K562 (cell line): Measurements from ENCODE around the gene SFPQ. TPM values are rescaled to one million over a fixed set of nuclear protein-coding genes. Genes with fewer than 3 reads are reported as not detected.

Source experiments
- ATAC-seq: fragments of 200-7000 bp; cut with Tn5 transposase; 3 replicates; pipeline ENCODE4 v1.9.1; 2020; ENCODE audit warnings: moderate library complexity
- BruUV-seq: library from RNA; stranded (reverse); fragments of 400-500 nt; replicated peaks from 2 replicates; lab custom pipeline; 2021; lab: Mats Ljungman, UMichigan
- CTCF ChIA-PET: fragments of 300-600 bp; formaldehyde crosslinking; extraction: SDS; loops from one replicate; lab custom pipeline; 2021; ENCODE audit warnings: low intra/inter-chr PET ratio; lab: Yijun Ruan, JAX
- POLR2A ChIA-PET: fragments of 300-600, 350-650 bp; sonication (Branson Sonifier 250); formaldehyde crosslinking; extraction: SDS; loops from one replicate; lab custom pipeline; 2021; ENCODE audit warnings: antibody characterized with exemption, inconsistent platforms; lab: Yijun Ruan, JAX
- DNase-seq, 4 experiments: peaks; one replicate each; pipeline versions ENCODE4 v3.0.0 to v3.0.0-alpha.2; 2011 to 2018; ENCODE audit warnings: low spot score in 3 of 4, mixed read lengths in 3 of 4; ENCODE audit errors: extremely low read depth in 1 of 4
- FAIRE-seq: peaks from 2 replicates; lab custom pipeline; 2011; peaks lifted over from hg19 to GRCh38; lab: Jason Lieb, UNC
- H2AFZ ChIP-seq: 2 replicates; pipeline ENCODE4 v1.6.0; 2011; ENCODE audit warnings: low read depth, low read length, control low read depth, inconsistent platforms
- H3K27ac ChIP-seq: fragments of 200-600 bp; 3 replicates; pipeline ENCODE4 v1.8.0; 2011; ENCODE audit warnings: low read depth, mild to moderate bottlenecking, control low read depth, inconsistent platforms, low read length, moderate library complexity, mixed read lengths; ENCODE audit errors: extremely low read depth
- H3K27me3 ChIP-seq, 2 experiments: fragments of 300-600 bp in 1 of 2; 2 replicates in 1 of 2; 3 replicates in 1 of 2; pipeline versions ENCODE4 v1.6.0 to v1.8.0; 2011; ENCODE audit warnings: inconsistent platforms in 2 of 2, low read length in 2 of 2, mild to moderate bottlenecking in 1 of 2, mixed read lengths in 1 of 2, moderate library complexity in 1 of 2; ENCODE audit not compliant: control insufficient read depth in 2 of 2, insufficient read depth in 2 of 2
- H3K36me3 ChIP-seq: fragments of 300-600 bp; 3 replicates; pipeline ENCODE4 v1.8.0; 2011; ENCODE audit warnings: mild to moderate bottlenecking, low read length, inconsistent platforms; ENCODE audit not compliant: control insufficient read depth, insufficient read depth
- H3K4me1 ChIP-seq, 2 experiments: fragments of 200-600 bp in 1 of 2; replicated peaks in 1 of 2; 2 replicates in 1 of 2; 3 replicates in 1 of 2; pipeline versions ENCODE4 v1.5.1 to v1.8.0; 2011; ENCODE audit warnings: inconsistent platforms in 2 of 2, low read length in 2 of 2, mild to moderate bottlenecking in 1 of 2, mixed read lengths in 1 of 2, moderate library complexity in 1 of 2; ENCODE audit not compliant: control insufficient read depth in 2 of 2, insufficient read depth in 2 of 2
- H3K4me2 ChIP-seq: 2 replicates; pipeline ENCODE4 v1.6.1; 2011; ENCODE audit warnings: low read length, control low read depth, inconsistent platforms, mixed read lengths; ENCODE audit not compliant: insufficient read depth
- H3K4me3 ChIP-seq: fragments of 200-600 bp; sonication (generic), shearing (Covaris generic); 2 replicates; pipeline ENCODE4 v1.5.1; 2016; ENCODE audit warnings: control low read depth, inconsistent platforms
- H3K79me2 ChIP-seq: fragments of 200-600 bp; 3 replicates; pipeline ENCODE4 v1.8.0; 2011; ENCODE audit warnings: low read length, inconsistent platforms; ENCODE audit not compliant: control insufficient read depth, insufficient read depth
- H3K9ac ChIP-seq, 2 experiments: 2 replicates each; pipeline versions ENCODE4 v1.6.0 to v1.6.1; 2011; ENCODE audit warnings: low read depth in 2 of 2, low read length in 2 of 2, control low read depth in 1 of 2, inconsistent platforms in 1 of 2, mild to moderate bottlenecking in 1 of 2, mixed read lengths in 1 of 2; ENCODE audit not compliant: insufficient read depth in 1 of 2
- H3K9me1 ChIP-seq: one replicate; pipeline ENCODE4 v1.6.0; 2011; ENCODE audit warnings: inconsistent platforms, mild to moderate bottlenecking, low read length, moderate library complexity; ENCODE audit not compliant: control insufficient read depth, insufficient read depth
- H3K9me3 ChIP-seq: replicated peaks from 2 replicates; pipeline ENCODE4 v1.5.1; 2011; ENCODE audit warnings: low read depth, low read length, inconsistent platforms; ENCODE audit not compliant: control insufficient read depth, insufficient read depth
- H4K20me1 ChIP-seq: replicated peaks from 2 replicates; pipeline ENCODE4 v1.6.1; 2011; ENCODE audit warnings: low read length, inconsistent platforms, mixed read lengths; ENCODE audit not compliant: control insufficient read depth, insufficient read depth
- BRD4 ChIP-seq: fragments of 200-600 bp; sonication (generic); IDR thresholded peaks from 2 replicates; pipeline ENCODE4 v1.6.1; 2017; ENCODE audit warnings: inconsistent platforms
- E4F1 ChIP-seq: fragments of 250-450 bp; sonication (Bioruptor Pico); IDR thresholded peaks from 2 replicates; pipeline ENCODE4 v1.5.0; 2021; ENCODE audit warnings: mild to moderate bottlenecking, borderline replicate concordance
- ESRRB ChIP-seq: fragments of 250-450 bp; sonication (Bioruptor Pico); IDR thresholded peaks from 2 replicates; pipeline ENCODE4 v1.5.0; 2020; ENCODE audit warnings: mild to moderate bottlenecking, moderate library complexity, borderline replicate concordance
- KHSRP ChIP-seq: fragments of 450-650 bp; IDR thresholded peaks from 2 replicates; pipeline ENCODE4 v1.6.1; 2017
- NFIC ChIP-seq: fragments of 450-650 bp; IDR thresholded peaks from 2 replicates; pipeline ENCODE4 v1.6.1; 2017; ENCODE audit warnings: mild to moderate bottlenecking, inconsistent platforms
- POLR2AphosphoS2 ChIP-seq: IDR thresholded peaks from 2 replicates; pipeline ENCODE4 v1.6.1; 2012; ENCODE audit warnings: low read length, improper control_type of control experiment
- SOX6 ChIP-seq: fragments of 450-650 bp; IDR thresholded peaks from 2 replicates; pipeline ENCODE4 v1.6.1; 2014; ENCODE audit warnings: mild to moderate bottlenecking
- SRSF3 ChIP-seq: fragments of 200-400 bp; formaldehyde crosslinking; IDR thresholded peaks from 2 replicates; pipeline ENCODE4 v1.6.1; 2016; ENCODE audit warnings: mild to moderate bottlenecking, low read length, moderate library complexity; ENCODE audit not compliant: insufficient read depth
- TEAD1 ChIP-seq, 2 experiments: fragments of 450-650 bp in 1 of 2; sonication (generic) in 1 of 2; formaldehyde crosslinking; IDR thresholded peaks; 2 replicates each; pipeline versions ENCODE4 v1.4.0 to v1.8.0; 2020 to 2022; ENCODE audit warnings: mild to moderate bottlenecking in 2 of 2, missing genetic modification reagents in 1 of 2
- ZBTB5 ChIP-seq: fragments of 450-650 bp; IDR thresholded peaks from 2 replicates; pipeline ENCODE4 v1.6.1; 2017; ENCODE audit warnings: antibody characterized with exemption
- ZNF23 ChIP-seq: fragments of 250-450 bp; sonication (Bioruptor Pico); IDR thresholded peaks from 2 replicates; pipeline ENCODE4 v1.4.0; 2020; ENCODE audit warnings: mild to moderate bottlenecking
- ZNF239 ChIP-seq: fragments of 250-450 bp; sonication (Bioruptor Pico); IDR thresholded peaks from 2 replicates; pipeline ENCODE4 v1.4.0; 2020; ENCODE audit warnings: mild to moderate bottlenecking
- ZNF280B ChIP-seq: fragments of 250-450 bp; sonication (Bioruptor Pico); IDR thresholded peaks from 2 replicates; pipeline ENCODE4 v1.5.1; 2021; ENCODE audit warnings: mild to moderate bottlenecking
- ZNF436 ChIP-seq: fragments of 250-450, 450-650 bp; sonication (Bioruptor Pico); formaldehyde crosslinking; IDR thresholded peaks from 2 replicates; pipeline ENCODE4 v1.7.0; 2020; ENCODE audit warnings: mild to moderate bottlenecking
- WGBS: fragments of 100-300 bp; shearing (Covaris generic); methylation state at CpG from one replicate; pipeline ENCODE4 v1.1.6; 2016; ENCODE audit warnings: low coverage, mixed read lengths; ENCODE audit not compliant: insufficient coverage; ENCODE audit errors: missing lambda C conversion rate; 5-methylcytosine and 5-hydroxymethylcytosine counted together
- in situ Hi-C: fragments of 300-500 bp; cut with MboI; formaldehyde crosslinking; loops from 4 replicates; pipeline ENCODE4 v1.15.0; 2018; ENCODE audit warnings: inconsistent platforms, mixed read lengths
- intact Hi-C: fragments of 100-400 bp; cut with micrococcal nuclease; formaldehyde crosslinking; loops from 2 replicates; pipeline ENCODE4 v1.14.2; 2022
- polyA plus RNA-seq, 8 experiments: library from polyadenylated mRNA; depleted of rRNA in 4 of 8; stranded (reverse) in 5 of 8; unstranded in 3 of 8; fragments of >200 nt; fragmentation: Nextera tagmentation in 2 of 8; fragmentation: Illumina TruSeq in 1 of 8; extraction: Ambion mirVana in 2 of 8; extraction: Trizol in 1 of 8; gene quantifications; 2 replicates each; pipeline versions ENCODE4 v1.2.1 to v1.2.3, GENCODE V29; 2011 to 2014; ENCODE audit warnings: inconsistent platforms in 1 of 8, missing spikeins in 1 of 8
- total RNA-seq, 7 experiments: library from RNA; depleted of rRNA in 6 of 7; stranded (reverse); fragments of >200 nt in 6 of 7; fragmentation: Illumina TruSeq in 2 of 7; extraction: Trizol in 2 of 7; gene quantifications; 2 replicates each; pipeline versions ENCODE4 v1.2.1 to v1.2.3, GENCODE V29; 2011 to 2021; ENCODE audit warnings: low replicate concordance in 1 of 7
- TF ChIP-seq, protein P1 (sequence below): fragments of 450-650 bp; IDR thresholded peaks from 2 replicates; pipeline ENCODE4 v1.6.1; 2017; ENCODE audit warnings: mild to moderate bottlenecking, moderate library complexity

The SFPQ gene
- total and polyA plus RNA-seq, 9 of the 15 experiments (the other 6 are each of a cell fraction or from before 2014, with no cell fraction given): 69.7 to 562 (median 399) TPM

GRCh38 chr1:35173909-35174540, 18.9 kb downstream of the SFPQ start:
- Histone ChIP-seq H2AFZ (no peak overlapping the region), H3K4me2 (no peak overlapping the region), H3K9me3 (no peaks in the 10 kb centered on the region), H4K20me1 (peaks cover 9% of the 10 kb centered on the region), H3K27me3 (no peaks in the 10 kb centered on the region), H3K79me2 (peaks cover 7% of the 10 kb centered on the region; the same call in 2 of the 3 replicates), H3K4me1 (0 out of 5 replicates have a peak, but pooled peaks cover 0 to 4% of the 10 kb centered on the region in 2 experiments), H3K9me1 (no peaks in the 10 kb centered on the region), H3K9ac (no peak overlapping the region), H3K4me3 (no peak overlapping the region), H3K27ac (no peak overlapping the region), H3K36me3 (peaks cover 41% of the 10 kb centered on the region)
- DNase-seq (no peak), ATAC-seq (peak; percentile 24), FAIRE-seq (peak; percentile 32)
- no TSS peak for BruUV-seq
- ChIA-PET POLR2A (interaction anchor here (0.6 to 2.0 kb wide), 6 partner anchors 11 to 695 kb away, joined by 3 to 6 read pairs (median 3); no protein-coding TSS in a partner anchor), CTCF (no interaction called here)
- 37% methylated on average over 2 of the region's 2 CpGs for WGBS
- in situ Hi-C loops (no loop called here), intact Hi-C loops (no loop called here)
- TF ChIP-seq POLR2AphosphoS2 (0 out of 2 replicates have a peak, but pooled peaks have one; percentile 68), SRSF3 (no peak), NFIC (0 out of 2 replicates have a peak, but pooled peaks have one; percentile 6), E4F1 (CRISPR knock-in tag) (peak; percentile 48; the same call in 1 of the 2 replicates), ZNF280B (0 out of 2 replicates have a peak, but pooled peaks have one; percentile 28), ZBTB5 (no peak), SOX6 (0 out of 2 replicates have a peak, but pooled peaks have one; percentile 6), BRD4 (no peak; the same call in 1 of the 2 replicates), ZNF239 (CRISPR knock-in tag) (no peak), ESRRB (0 out of 2 replicates have a peak, but pooled peaks have one; percentile 19), ZNF436 (peak; percentile 38; the same call in 1 of the 2 replicates), KHSRP (peak; percentile 26; the same call in 1 of the 2 replicates), TEAD1 (CRISPR knock-in tag; IDR thresholded peaks at IDR 0.05) (0 out of 4 replicates have a peak, but pooled peaks of 1 of the 2 experiments have one; percentile 13), ZNF23 (CRISPR knock-in tag) (0 out of 2 replicates have a peak, but pooled peaks have one; percentile 19)
- TF ChIP-seq, protein P1, sequence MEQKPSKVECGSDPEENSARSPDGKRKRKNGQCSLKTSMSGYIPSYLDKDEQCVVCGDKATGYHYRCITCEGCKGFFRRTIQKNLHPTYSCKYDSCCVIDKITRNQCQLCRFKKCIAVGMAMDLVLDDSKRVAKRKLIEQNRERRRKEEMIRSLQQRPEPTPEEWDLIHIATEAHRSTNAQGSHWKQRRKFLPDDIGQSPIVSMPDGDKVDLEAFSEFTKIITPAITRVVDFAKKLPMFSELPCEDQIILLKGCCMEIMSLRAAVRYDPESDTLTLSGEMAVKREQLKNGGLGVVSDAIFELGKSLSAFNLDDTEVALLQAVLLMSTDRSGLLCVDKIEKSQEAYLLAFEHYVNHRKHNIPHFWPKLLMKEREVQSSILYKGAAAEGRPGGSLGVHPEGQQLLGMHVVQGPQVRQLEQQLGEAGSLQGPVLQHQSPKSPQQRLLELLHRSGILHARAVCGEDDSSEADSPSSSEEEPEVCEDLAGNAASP: no peak
